VCaP (cell line): Measurements from ENCODE around the gene C16orf54.
A peak's percentile ranks its signal among the peaks of the same experiment; 100 is the strongest.
"Not testable (repeated sequence)": the region's sequence is repeated elsewhere in the genome, so short reads cannot be mapped to it uniquely, and the experiment has no call there.

ENCODE experiments used
- H3K27ac ChIP-seq: fragments of 450-650 bp; 2 replicates; pipeline ENCODE4 v1.5.1; 2017
- TF ChIP-seq, protein P1 (sequence below): fragments of 450-650 bp; conservative IDR thresholded peaks from 2 replicates; pipeline ENCODE4 v1.5.1; 2017; ENCODE audit warnings: mild to moderate bottlenecking, moderate library complexity

C16orf54 gene

DNA sequence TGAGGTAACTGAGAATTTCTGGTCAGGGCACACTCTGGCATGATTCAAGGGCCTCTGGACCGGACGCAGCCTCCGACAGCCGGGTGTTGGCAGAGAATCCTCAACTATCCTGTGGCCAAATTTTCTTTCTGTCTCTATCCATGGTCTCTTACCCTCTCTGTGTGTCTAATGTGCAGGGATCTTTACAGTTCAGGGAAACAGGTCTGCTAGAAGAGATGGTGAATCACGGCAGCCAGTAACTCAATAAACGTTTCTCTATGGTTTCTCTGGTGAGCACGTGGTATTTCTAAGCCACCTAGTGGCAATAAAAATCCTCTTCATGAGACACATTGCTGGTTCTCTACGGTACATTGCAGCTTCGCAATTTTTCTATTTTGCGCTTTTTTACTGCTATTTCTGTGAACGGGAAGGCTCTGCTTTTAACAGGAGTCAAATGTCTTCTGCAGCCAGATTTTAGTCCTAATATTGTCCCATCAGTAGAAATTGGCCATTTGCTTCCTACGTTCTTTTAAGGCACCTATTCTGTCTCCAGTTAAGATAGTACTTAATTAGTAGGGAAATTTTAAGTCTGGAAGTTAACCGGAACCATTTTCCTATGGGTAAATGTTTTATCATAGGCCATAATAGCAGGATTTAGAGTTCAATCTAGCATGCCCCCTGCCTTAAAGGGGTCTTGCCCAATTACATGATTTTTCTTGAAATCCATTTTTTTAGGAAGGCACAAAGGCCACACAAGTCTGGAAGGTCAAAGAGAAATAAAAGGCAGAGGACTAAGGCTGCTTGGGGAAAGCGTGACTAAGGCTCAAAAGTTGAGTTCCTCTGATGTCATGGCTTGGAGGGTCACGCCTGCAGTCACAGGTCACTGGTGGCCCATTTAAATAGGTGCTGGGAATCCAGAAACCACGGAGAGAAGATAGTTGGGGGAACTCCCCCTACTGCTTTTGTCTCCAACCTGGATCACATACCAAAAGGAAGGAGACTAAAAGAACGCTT, 35.3 kb downstream of the C16orf54 start:
- H3K27ac ChIP-seq, result no peak overlapping the region
- TF ChIP-seq, protein P1, sequence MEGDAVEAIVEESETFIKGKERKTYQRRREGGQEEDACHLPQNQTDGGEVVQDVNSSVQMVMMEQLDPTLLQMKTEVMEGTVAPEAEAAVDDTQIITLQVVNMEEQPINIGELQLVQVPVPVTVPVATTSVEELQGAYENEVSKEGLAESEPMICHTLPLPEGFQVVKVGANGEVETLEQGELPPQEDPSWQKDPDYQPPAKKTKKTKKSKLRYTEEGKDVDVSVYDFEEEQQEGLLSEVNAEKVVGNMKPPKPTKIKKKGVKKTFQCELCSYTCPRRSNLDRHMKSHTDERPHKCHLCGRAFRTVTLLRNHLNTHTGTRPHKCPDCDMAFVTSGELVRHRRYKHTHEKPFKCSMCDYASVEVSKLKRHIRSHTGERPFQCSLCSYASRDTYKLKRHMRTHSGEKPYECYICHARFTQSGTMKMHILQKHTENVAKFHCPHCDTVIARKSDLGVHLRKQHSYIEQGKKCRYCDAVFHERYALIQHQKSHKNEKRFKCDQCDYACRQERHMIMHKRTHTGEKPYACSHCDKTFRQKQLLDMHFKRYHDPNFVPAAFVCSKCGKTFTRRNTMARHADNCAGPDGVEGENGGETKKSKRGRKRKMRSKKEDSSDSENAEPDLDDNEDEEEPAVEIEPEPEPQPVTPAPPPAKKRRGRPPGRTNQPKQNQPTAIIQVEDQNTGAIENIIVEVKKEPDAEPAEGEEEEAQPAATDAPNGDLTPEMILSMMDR, result peak; percentile 35

DNA sequence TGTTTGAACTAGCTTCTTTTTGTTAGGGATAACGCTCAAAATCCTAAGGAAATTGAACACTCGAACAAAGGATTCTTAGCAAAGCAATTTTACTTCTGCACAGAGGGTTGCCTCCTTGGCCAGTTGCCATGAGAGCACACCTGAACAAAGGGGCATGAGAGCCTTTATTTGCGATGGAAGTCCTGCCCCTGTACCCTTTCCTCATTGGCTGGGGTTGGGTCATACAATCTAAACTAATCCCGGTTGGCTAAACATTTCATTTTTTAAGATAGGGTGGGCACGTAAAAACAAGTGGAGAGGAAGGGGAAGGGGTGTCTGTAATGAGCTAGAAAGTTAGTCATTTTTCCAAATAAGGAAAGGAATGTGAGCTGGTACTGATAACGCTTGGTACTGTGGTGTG, 36.1 kb downstream of the C16orf54 start:
- H3K27ac ChIP-seq, result not testable (repeated sequence)

DNA sequence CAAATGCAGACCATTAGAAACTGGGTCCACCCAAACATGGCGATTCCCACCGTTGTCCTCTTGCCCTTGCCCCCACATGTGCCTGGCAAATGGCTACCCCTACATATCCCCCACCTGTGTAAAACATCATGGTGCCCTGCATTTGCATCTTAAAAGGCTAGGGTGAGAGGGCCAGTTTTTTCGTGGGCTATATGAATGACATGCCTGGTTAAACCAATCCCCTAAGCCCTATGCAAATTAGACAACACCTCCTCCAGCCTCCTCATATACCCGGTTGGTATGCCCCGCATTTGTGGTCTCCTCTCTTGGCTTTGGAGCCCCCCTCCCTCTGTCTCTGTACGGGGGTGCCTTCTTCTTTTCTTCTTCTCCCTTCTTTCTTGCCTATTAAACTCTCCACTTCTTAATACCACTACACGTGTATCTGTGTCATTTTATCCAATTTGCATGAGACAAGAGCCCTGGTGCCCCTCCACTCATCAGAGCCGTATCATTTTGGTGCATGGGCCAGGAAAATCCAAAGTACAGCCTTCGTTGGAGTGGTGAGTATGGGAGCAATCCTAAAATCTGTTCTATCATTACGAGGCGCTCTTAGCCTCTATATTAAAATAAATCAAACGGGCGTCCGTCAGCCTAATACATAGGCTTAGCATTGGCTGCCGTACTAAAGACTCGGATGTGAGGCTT, 36.7 kb downstream of the C16orf54 start:
- TF ChIP-seq, protein P1, result no peak
- no peak overlapping the region for H3K27ac ChIP-seq

DNA sequence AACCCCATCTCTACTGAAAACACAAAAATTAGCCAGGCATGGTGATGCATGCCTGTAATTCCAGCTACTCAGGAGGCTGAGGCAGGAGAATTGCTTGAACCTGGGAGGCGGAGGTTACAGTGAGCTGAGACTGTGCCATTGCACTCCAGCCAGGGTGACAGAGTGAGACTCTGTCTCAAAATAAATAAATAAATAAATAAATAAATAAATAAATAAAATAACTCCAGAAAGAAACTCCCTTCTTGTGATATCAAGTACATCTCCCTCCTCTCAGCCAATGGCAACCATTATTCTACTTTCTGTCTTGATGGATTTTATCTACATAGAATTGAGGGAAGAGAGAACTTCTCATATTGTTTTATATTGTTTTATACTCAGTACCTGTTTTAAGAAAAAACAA, 38.6 kb downstream of the C16orf54 start:
- not testable (repeated sequence) for H3K27ac ChIP-seq

DNA sequence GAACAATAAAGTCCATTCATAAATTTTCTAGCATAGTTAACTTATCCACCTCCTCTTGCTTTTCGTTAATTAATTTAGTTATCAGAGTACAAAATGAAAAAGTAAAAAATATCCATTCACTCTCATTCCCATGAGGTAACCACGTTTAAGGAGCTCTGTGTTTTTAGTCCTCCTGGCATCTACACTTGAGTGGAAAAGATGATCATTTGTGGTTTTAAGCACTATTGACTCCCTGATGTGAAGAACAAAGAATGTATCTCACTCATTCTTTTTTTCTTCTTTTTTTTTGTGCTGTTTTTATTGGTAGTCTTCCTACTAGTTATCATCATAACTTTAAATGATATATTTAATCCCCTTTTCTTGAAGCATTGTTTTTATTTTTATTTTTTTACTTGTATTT, 40.8 kb downstream of the C16orf54 start:
- H3K27ac ChIP-seq, result no peak overlapping the region
- TF ChIP-seq, protein P1, result no peak

DNA sequence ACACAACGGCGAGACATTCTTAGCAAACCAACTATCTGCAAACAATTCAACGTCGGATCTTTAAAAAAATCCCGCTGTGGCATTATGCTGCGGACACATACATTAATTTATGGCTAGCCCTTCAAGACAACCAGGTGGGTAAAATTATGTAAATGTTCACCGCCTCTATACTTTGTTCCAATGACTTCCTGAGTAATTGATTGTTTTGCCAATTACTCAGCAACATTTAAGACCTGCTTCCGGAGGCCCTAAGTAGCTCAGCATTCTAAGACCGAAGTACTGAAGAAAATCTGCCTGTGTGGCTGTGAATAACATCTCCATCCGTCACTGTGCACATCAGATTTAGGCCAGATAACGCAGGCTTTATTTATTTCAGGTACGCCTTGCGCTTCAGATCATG, 43.5 kb downstream of the C16orf54 start:
- peak overlapping the region; percentile 23 for H3K27ac ChIP-seq
- TF ChIP-seq, protein P1, result no peak

DNA sequence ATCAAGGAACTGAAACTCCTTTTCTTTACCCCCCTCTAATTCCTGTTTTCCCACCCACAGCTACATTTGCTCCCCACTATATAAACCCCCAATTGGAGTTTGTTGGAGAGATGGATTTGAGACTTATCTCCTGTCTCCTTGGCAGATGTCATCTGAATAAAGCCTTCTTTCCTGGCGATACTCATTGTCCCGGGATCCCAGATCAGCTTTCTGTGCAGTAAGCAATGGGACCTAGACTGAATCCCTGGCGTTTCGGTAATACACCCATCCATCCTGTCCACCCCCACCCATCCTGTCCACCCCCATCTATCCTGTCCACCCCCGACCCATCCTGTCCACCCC, 44.6 kb downstream of the C16orf54 start:
- TF ChIP-seq, protein P1, result no peak
- H3K27ac ChIP-seq, result peak overlapping the region; percentile 33; the same call in 1 of the 2 replicates

DNA sequence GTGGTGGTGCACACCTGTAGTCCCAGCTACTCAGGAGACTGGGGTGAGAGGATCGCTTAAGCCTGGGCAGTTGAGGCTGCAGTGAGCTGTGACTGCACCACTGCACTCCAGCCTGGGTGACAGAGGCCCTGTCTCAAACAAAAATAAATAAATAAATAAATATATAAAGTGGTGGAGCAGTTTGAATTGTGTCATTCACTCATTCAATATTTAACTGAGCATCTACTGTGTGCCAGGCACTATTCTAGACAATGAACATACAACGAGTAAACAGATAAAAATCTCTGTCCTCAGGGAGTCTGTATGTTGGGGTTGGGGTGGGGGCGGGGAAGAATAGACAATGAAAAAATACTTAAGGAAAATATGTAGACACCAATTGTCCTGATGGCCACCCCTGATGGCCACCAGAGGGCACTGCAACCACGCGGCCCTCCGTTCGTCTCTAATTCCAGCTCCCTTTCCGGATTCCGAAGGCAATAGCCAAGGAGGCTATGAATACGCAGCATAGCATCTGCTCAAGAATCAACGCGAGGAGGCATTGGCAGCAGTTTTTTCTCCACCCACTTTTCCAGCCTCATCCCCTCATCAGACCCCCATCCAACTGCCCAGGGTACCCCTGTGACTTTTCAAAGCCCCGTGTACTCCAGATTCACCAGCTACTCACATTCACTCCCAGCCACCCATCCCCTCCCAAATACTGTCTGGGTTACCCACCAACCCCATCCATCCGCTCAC, 45.4 kb downstream of the C16orf54 start:
- H3K27ac ChIP-seq, result peak overlapping the region; percentile 33; the same call in 1 of the 2 replicates
- TF ChIP-seq, protein P1, result peak; percentile 85
